SK-N-SH treated with all-trans-retinoic acid at 6 μM for 48 hours (cell line): ENCODE results near the gene DNAJC3.

Experiments
- ATAC-seq: fragments of 200-7000 bp; cut with Tn5 transposase; 3 replicates; pipeline ENCODE4 v1.9.1; 2020; ENCODE audit warnings: mild to moderate bottlenecking, moderate library complexity
- ARNTL ChIP-seq: fragments of 450-650 bp; formaldehyde crosslinking; IDR thresholded peaks from 2 replicates; pipeline ENCODE4 v1.5.0; 2020; ENCODE audit warnings: low read depth, mild to moderate bottlenecking, moderate library complexity, borderline replicate concordance
- ESRRG ChIP-seq: fragments of 250-450 bp; sonication (Bioruptor Pico); IDR thresholded peaks from 2 replicates; pipeline ENCODE4 v1.6.1; 2021; ENCODE audit warnings: mild to moderate bottlenecking
- GLIS3 ChIP-seq: fragments of 250-450 bp; sonication (Bioruptor Pico); IDR thresholded peaks from 2 replicates; pipeline ENCODE4 v1.5.0; 2020; ENCODE audit warnings: mild to moderate bottlenecking, moderate library complexity
- OSR1 ChIP-seq: fragments of 250-450 bp; sonication (Bioruptor Pico); IDR thresholded peaks from 2 replicates; pipeline ENCODE4 v1.8.0; 2022; ENCODE audit warnings: moderate library complexity, mild to moderate bottlenecking, inconsistent platforms
- PPARA ChIP-seq: fragments of 250-450 bp; sonication (Bioruptor Pico); IDR thresholded peaks from 2 replicates; pipeline ENCODE4 v1.5.0; 2020; ENCODE audit warnings: mild to moderate bottlenecking, borderline replicate concordance
- SNAI2 ChIP-seq: fragments of 250-450 bp; sonication (Bioruptor Pico); IDR thresholded peaks from 2 replicates; pipeline ENCODE4 v1.5.0; 2020; ENCODE audit warnings: mild to moderate bottlenecking, moderate library complexity
- TOX ChIP-seq: fragments of 250-450 bp; sonication (Bioruptor Pico); IDR thresholded peaks from 2 replicates; pipeline ENCODE4 v1.8.0; 2021; ENCODE audit warnings: mild to moderate bottlenecking, moderate library complexity, borderline replicate concordance
- ZFP3 ChIP-seq: fragments of 250-450 bp; sonication (Bioruptor Pico); IDR thresholded peaks from 2 replicates; pipeline ENCODE4 v1.5.0; 2020; ENCODE audit warnings: mild to moderate bottlenecking, moderate library complexity
- ZNF8 ChIP-seq: fragments of 450-650 bp; formaldehyde crosslinking; IDR thresholded peaks from 2 replicates; pipeline ENCODE4 v1.5.0; 2020; ENCODE audit warnings: mild to moderate bottlenecking, moderate library complexity
- TF ChIP-seq, protein P1 (sequence below): fragments of 250-450 bp; sonication (Bioruptor Pico); IDR thresholded peaks from 2 replicates; pipeline ENCODE4 v1.5.0; 2020; ENCODE audit warnings: mild to moderate bottlenecking, moderate library complexity
- TF ChIP-seq, protein P2 (sequence below): fragments of 250-450 bp; sonication (Bioruptor Pico); IDR thresholded peaks from 2 replicates; pipeline ENCODE4 v1.5.1; 2021; ENCODE audit warnings: mild to moderate bottlenecking, moderate library complexity
- TF ChIP-seq, protein P3 (sequence below): fragments of 250-450 bp; sonication (Bioruptor Pico); IDR thresholded peaks from 2 replicates; pipeline ENCODE4 v1.8.0; 2021; ENCODE audit warnings: low read depth, mild to moderate bottlenecking, moderate library complexity, borderline replicate concordance
- TF ChIP-seq, protein P4 (sequence below): fragments of 250-450 bp; sonication (Bioruptor Pico); IDR thresholded peaks from 2 replicates; pipeline ENCODE4 v1.8.0; 2020; ENCODE audit warnings: mild to moderate bottlenecking, moderate library complexity, borderline replicate concordance

DNAJC3 gene

GRCh38 chr13:95643571-95643935, 33.4 kb upstream of the DNAJC3 start:
- peak; percentile 45 for ATAC-seq
- TF ChIP-seq, protein P1, sequence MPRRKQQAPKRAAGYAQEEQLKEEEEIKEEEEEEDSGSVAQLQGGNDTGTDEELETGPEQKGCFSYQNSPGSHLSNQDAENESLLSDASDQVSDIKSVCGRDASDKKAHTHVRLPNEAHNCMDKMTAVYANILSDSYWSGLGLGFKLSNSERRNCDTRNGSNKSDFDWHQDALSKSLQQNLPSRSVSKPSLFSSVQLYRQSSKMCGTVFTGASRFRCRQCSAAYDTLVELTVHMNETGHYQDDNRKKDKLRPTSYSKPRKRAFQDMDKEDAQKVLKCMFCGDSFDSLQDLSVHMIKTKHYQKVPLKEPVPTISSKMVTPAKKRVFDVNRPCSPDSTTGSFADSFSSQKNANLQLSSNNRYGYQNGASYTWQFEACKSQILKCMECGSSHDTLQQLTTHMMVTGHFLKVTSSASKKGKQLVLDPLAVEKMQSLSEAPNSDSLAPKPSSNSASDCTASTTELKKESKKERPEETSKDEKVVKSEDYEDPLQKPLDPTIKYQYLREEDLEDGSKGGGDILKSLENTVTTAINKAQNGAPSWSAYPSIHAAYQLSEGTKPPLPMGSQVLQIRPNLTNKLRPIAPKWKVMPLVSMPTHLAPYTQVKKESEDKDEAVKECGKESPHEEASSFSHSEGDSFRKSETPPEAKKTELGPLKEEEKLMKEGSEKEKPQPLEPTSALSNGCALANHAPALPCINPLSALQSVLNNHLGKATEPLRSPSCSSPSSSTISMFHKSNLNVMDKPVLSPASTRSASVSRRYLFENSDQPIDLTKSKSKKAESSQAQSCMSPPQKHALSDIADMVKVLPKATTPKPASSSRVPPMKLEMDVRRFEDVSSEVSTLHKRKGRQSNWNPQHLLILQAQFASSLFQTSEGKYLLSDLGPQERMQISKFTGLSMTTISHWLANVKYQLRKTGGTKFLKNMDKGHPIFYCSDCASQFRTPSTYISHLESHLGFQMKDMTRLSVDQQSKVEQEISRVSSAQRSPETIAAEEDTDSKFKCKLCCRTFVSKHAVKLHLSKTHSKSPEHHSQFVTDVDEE (CRISPR knock-in tag) = no peak
- TF ChIP-seq TOX (no peak), GLIS3 (CRISPR knock-in tag) (no peak), ZNF8 (CRISPR knock-in tag) (no peak), PPARA (CRISPR knock-in tag) (no peak)
- TF ChIP-seq, protein P2, sequence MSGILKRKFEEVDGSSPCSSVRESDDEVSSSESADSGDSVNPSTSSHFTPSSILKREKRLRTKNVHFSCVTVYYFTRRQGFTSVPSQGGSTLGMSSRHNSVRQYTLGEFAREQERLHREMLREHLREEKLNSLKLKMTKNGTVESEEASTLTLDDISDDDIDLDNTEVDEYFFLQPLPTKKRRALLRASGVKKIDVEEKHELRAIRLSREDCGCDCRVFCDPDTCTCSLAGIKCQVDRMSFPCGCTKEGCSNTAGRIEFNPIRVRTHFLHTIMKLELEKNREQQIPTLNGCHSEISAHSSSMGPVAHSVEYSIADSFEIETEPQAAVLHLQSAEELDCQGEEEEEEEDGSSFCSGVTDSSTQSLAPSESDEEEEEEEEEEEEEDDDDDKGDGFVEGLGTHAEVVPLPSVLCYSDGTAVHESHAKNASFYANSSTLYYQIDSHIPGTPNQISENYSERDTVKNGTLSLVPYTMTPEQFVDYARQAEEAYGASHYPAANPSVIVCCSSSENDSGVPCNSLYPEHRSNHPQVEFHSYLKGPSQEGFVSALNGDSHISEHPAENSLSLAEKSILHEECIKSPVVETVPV = no peak
- TF ChIP-seq, protein P3, sequence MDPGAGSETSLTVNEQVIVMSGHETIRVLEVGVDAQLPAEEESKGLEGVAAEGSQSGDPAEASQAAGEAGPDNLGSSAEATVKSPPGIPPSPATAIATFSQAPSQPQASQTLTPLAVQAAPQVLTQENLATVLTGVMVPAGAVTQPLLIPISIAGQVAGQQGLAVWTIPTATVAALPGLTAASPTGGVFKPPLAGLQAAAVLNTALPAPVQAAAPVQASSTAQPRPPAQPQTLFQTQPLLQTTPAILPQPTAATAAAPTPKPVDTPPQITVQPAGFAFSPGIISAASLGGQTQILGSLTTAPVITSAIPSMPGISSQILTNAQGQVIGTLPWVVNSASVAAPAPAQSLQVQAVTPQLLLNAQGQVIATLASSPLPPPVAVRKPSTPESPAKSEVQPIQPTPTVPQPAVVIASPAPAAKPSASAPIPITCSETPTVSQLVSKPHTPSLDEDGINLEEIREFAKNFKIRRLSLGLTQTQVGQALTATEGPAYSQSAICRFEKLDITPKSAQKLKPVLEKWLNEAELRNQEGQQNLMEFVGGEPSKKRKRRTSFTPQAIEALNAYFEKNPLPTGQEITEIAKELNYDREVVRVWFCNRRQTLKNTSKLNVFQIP (CRISPR knock-in tag) = no peak

DNA sequence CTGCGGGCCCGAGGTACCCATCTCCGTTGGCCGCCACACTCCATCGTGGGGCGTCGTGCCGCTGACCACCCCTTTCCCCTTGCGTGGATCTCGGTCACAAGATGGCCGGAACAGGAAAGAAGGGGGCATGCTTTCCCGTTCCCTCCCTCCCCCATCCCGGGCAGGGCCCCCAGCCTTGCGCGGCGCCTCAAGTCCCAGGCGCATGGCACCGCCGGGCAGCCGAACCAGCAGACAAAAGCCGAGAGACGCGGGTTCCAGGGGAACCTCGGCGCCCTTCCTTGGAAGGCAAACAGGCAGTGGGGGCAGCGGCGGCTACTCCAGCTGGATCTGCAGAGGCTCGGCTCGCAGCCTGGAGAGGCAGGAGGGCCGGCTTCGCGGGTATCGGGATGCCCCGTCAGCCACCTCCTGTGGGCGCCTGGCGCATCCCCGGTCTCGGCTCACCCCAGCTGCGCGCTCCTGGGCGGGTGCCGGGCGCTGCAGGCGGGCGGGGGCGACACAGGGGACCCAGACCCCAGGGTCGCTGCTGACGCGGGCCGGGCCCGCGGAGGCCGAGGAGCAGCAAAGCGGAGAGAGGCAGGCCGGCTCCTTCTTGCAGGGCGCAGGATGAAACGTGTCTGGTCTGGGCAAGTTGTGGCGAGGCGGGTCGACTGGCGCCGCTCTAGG, 32.9 kb upstream of the DNAJC3 start:
- TF ChIP-seq, protein P4, sequence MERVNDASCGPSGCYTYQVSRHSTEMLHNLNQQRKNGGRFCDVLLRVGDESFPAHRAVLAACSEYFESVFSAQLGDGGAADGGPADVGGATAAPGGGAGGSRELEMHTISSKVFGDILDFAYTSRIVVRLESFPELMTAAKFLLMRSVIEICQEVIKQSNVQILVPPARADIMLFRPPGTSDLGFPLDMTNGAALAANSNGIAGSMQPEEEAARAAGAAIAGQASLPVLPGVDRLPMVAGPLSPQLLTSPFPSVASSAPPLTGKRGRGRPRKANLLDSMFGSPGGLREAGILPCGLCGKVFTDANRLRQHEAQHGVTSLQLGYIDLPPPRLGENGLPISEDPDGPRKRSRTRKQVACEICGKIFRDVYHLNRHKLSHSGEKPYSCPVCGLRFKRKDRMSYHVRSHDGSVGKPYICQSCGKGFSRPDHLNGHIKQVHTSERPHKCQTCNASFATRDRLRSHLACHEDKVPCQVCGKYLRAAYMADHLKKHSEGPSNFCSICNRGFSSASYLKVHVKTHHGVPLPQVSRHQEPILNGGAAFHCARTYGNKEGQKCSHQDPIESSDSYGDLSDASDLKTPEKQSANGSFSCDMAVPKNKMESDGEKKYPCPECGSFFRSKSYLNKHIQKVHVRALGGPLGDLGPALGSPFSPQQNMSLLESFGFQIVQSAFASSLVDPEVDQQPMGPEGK (CRISPR knock-in tag) = 0 out of 2 replicates have a peak, but pooled peaks have one; percentile 43
- no peak for TF ChIP-seq ARNTL (CRISPR knock-in tag)
- TF ChIP-seq, protein P3 (CRISPR knock-in tag) = no peak
- TF ChIP-seq TOX = no peak
- TF ChIP-seq, protein P1 (CRISPR knock-in tag) = no peak
- no peak for TF ChIP-seq ZFP3 (CRISPR knock-in tag)
- ATAC-seq = peak; percentile 77

DNA sequence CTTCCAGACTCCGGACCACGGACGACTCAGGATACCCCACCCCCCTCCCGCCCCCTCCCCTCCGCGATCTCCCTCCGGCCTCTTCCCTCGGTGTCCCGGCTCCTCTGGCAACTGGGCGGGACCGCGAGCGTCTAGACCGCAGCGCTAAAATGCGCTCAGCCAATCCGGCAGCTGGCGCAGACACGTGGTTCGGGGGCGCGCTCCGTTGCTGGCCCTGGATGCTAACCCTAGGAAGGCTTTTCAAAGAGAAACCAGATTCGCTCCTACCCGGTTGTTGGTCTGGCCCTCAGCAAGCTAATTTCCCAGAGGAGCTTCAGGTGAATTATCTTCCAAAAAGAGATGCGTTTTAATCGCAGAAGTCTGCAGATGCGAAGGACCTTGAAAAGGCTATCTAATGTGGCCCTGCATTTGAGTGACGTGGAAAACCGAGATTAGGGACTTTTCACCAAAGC, 32.3 kb upstream of the DNAJC3 start, which contains the start of gene DZIP1:
DZIP1 (minus strand) TSS at position 106 of the 452 bp plus-strand sequence. CDS start 2,677 bp downstream, outside the sequence.
- ATAC-seq = peak; percentile 91
- no peak for TF ChIP-seq TOX
- no peak for TF ChIP-seq SNAI2 (CRISPR knock-in tag)
- no peak for TF ChIP-seq ESRRG
- TF ChIP-seq, protein P3 (CRISPR knock-in tag) = no peak
- no peak for TF ChIP-seq OSR1
